Measurements from ENCODE around the gene NCBP2L. TPM values are rescaled to one million over a fixed set of nuclear protein-coding genes. Genes with fewer than 3 reads are reported as not detected.

The NCBP2L gene
- total and polyA plus RNA-seq, 9 of the 15 experiments (the other 6 are each of a cell fraction or from before 2014, with no cell fraction given): not detected

GRCh38 chrX:107731831-107732502 is 45.6 kb upstream of the NCBP2L start (continued):
- TF ChIP-seq, protein P1, sequence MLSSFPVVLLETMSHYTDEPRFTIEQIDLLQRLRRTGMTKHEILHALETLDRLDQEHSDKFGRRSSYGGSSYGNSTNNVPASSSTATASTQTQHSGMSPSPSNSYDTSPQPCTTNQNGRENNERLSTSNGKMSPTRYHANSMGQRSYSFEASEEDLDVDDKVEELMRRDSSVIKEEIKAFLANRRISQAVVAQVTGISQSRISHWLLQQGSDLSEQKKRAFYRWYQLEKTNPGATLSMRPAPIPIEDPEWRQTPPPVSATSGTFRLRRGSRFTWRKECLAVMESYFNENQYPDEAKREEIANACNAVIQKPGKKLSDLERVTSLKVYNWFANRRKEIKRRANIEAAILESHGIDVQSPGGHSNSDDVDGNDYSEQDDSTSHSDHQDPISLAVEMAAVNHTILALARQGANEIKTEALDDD (IDR thresholded peaks at IDR 0.05): 0 out of 2 replicates have a peak, but pooled peaks have one; percentile 15
- TF ChIP-seq, protein P2, sequence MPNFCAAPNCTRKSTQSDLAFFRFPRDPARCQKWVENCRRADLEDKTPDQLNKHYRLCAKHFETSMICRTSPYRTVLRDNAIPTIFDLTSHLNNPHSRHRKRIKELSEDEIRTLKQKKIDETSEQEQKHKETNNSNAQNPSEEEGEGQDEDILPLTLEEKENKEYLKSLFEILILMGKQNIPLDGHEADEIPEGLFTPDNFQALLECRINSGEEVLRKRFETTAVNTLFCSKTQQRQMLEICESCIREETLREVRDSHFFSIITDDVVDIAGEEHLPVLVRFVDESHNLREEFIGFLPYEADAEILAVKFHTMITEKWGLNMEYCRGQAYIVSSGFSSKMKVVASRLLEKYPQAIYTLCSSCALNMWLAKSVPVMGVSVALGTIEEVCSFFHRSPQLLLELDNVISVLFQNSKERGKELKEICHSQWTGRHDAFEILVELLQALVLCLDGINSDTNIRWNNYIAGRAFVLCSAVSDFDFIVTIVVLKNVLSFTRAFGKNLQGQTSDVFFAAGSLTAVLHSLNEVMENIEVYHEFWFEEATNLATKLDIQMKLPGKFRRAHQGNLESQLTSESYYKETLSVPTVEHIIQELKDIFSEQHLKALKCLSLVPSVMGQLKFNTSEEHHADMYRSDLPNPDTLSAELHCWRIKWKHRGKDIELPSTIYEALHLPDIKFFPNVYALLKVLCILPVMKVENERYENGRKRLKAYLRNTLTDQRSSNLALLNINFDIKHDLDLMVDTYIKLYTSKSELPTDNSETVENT (CRISPR knock-in tag; IDR thresholded peaks at IDR 0.05): no peak
- TF ChIP-seq CHD2 (IDR thresholded peaks at IDR 0.05; ENCODE audit: low read depth, low read length) (no peak), ATF7 (IDR thresholded peaks at IDR 0.05) (peak; percentile 45; the same call in 1 of the 2 replicates), RCOR1 (IDR thresholded peaks at IDR 0.05; ENCODE audit: borderline replicate concordance in 1 of 2, low read depth in 2 of 2, low read length in 2 of 2) (peak in 1 of 2 experiments; percentile 77; a peak in 1 of 4 replicates), ZNF318 (IDR thresholded peaks at IDR 0.05; ENCODE audit: borderline replicate concordance in 1 of 2, low read depth in 1 of 2) (peak in 1 of 2 experiments; percentile 48; a peak in 1 of 4 replicates), ZNF79 (CRISPR knock-in tag; IDR thresholded peaks at IDR 0.05; ENCODE audit: low read depth) (no peak), BHLHE40 (IDR thresholded peaks at IDR 0.05; ENCODE audit: low read length) (0 out of 2 replicates have a peak, but pooled peaks have one; percentile 12)
- TF ChIP-seq, protein P3, sequence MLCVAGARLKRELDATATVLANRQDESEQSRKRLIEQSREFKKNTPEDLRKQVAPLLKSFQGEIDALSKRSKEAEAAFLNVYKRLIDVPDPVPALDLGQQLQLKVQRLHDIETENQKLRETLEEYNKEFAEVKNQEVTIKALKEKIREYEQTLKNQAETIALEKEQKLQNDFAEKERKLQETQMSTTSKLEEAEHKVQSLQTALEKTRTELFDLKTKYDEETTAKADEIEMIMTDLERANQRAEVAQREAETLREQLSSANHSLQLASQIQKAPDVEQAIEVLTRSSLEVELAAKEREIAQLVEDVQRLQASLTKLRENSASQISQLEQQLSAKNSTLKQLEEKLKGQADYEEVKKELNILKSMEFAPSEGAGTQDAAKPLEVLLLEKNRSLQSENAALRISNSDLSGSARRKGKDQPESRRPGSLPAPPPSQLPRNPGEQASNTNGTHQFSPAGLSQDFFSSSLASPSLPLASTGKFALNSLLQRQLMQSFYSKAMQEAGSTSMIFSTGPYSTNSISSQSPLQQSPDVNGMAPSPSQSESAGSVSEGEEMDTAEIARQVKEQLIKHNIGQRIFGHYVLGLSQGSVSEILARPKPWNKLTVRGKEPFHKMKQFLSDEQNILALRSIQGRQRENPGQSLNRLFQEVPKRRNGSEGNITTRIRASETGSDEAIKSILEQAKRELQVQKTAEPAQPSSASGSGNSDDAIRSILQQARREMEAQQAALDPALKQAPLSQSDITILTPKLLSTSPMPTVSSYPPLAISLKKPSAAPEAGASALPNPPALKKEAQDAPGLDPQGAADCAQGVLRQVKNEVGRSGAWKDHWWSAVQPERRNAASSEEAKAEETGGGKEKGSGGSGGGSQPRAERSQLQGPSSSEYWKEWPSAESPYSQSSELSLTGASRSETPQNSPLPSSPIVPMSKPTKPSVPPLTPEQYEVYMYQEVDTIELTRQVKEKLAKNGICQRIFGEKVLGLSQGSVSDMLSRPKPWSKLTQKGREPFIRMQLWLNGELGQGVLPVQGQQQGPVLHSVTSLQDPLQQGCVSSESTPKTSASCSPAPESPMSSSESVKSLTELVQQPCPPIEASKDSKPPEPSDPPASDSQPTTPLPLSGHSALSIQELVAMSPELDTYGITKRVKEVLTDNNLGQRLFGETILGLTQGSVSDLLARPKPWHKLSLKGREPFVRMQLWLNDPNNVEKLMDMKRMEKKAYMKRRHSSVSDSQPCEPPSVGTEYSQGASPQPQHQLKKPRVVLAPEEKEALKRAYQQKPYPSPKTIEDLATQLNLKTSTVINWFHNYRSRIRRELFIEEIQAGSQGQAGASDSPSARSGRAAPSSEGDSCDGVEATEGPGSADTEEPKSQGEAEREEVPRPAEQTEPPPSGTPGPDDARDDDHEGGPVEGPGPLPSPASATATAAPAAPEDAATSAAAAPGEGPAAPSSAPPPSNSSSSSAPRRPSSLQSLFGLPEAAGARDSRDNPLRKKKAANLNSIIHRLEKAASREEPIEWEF (CRISPR knock-in tag; IDR thresholded peaks at IDR 0.05): no peak
